Measurements from ENCODE around the gene RBFOX1.

Gene RBFOX1

DNA sequence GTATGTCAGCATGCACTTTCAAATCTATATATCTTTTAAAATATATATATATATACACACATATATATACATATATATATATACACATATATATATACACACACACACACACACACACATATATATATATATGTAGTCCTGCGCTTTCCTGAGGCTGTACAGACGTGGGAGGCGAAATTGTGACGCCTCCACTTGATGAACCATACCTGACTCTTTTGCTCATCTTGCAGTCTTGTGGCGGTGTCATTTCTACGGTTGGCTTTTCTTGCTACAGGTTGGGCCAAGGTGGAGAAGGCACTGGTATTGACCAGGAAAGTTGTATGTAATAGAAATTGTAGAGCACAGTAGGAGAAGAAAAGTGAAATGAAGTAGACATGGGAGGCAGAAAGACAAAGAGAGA, 88.2 kb downstream of the RBFOX1 start:
- DNase-seq (ENCODE audit: low read depth), result no peak

- DNase-seq (ENCODE audit: low read depth), result no peak
Observed at GRCh38 chr16:7421578-7421977, 88.9 kb downstream of the RBFOX1 start.

- DNase-seq (ENCODE audit: low read depth), result no peak
Observed at GRCh38 chr16:7422036-7422888, 89.6 kb downstream of the RBFOX1 start.

DNA sequence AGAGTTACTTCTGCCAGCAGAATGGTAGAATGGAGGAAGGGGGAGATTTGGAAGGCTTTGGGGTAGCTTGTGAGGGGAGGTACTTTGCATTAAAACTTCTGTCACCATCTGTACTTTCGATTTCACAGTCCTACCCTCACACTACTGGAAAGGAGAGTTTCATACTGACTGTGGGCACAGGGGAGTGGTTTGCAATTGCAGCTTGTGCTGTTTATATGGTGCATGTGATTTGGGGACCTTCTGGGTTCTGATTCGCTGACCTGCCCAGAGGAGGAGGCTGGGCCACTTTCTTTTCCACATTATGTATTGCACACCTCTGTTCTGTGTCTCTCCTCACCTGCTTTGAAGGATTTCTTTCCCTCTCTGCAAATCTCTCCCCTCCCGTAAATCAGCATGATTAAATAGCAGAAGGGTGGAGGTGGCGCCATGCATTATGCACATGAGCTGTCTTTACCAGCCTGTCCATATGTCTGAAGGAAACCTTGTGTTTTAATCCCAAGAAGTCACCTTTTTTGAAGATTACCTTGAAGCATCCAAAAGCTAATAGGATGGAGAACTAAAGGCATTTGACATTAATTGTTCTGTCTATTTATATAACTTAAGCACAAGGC, 90.9 kb downstream of the RBFOX1 start:
- no peak for DNase-seq (ENCODE audit: low read depth)

DNA sequence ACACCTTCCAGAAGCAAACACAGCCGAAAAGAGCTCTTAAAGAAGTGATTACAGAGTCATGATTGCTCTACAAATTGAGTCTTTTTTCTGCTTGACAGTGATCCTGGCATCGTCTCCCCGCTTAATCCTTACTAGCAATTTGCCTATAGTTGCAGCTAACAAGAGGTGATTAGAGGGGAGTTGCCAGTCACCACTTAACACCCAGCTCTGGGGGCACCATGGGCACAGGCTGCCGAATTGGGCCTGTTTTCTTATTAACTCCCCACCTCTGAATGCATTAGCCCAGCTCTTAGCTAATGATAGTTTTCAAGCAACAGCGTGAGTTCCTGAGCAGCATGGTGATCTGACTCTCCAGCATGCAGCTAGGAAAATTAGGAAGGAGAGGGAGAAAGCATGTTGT, 93.5 kb downstream of the RBFOX1 start:
- no peak for DNase-seq (ENCODE audit: low read depth)

DNA sequence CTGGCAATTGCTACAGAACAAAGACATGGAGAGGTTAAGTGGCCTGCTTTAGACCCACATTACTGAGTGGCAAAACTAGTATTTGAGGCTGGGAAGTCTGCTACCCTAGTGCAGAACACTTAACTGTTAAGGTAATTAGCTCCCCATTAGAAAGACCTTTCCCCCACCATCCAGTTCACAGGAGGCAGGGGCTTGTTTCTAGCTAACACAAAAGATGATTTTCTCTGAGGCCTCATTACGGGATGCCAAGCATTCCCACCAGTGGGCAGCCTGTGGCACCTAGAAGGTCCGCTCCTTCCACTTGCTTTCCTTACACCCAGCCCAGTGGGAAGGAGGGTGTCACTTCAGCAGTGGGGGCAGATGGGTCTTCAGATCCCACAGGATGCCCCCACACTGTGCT, 99.1 kb downstream of the RBFOX1 start:
- DNase-seq (ENCODE audit: low read depth), result no peak

DNA sequence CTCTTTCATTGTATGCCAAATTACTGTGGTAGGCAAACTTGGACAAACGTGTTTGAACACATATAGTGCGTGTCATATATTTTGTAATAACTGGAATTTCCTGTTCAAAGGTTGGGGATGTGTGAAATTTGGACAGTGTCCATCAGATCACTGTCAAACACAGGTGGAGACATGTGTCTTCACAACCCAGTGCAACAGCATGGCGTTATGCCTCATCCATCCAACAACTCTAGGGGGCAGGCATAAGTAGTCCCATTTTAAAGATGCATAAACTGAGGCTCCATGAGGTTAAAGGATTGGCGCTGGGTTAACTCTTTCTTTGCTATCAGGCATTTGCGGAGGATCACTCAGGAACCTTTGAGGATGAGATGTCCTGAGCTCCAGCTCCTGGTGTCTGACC, 103.7 kb downstream of the RBFOX1 start:
- DNase-seq (ENCODE audit: low read depth), result no peak

- no peak for DNase-seq (ENCODE audit: low read depth)
Observed at GRCh38 chr16:7437135-7437804, 104.6 kb downstream of the RBFOX1 start.

DNA sequence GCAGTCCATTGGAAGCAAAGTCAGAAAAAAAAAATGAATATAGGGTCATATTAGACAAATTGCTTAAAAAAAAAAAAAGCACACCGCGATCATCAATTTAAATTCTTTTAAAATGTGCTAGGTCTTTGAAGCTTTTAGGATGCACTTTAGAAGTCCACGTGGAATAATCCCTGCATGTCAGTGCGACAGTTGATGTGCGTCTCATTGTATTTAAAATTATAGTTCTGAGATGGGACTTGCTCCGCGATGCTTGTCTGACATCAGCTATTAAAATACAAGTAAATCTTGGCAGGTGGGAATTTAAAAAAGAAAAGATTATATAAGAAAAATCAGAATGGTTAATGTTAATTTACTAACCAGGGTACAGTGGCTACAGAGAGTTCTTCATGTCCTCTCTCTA, 105.2 kb downstream of the RBFOX1 start:
- no peak for DNase-seq (ENCODE audit: low read depth)

DNA sequence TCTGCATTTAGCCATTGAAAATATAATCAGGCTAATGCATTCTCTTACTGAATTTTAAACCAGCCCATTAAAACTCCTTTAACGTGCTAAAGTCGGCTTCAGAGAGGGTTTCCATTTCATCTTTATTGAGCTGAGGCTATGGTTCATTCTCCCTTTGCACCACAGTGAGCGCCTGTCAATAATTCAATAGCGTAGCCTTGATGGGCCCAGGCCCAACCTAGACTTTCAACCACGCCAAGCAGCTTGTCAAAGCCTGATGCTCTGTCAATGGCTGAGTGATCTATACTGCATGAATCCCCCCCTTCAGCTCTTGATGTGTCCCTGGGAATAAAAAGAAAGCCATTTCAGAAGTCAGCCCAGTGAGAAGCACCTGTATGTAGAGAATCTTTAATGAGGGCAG, 106.0 kb downstream of the RBFOX1 start:
- DNase-seq (ENCODE audit: low read depth), result no peak

DNA sequence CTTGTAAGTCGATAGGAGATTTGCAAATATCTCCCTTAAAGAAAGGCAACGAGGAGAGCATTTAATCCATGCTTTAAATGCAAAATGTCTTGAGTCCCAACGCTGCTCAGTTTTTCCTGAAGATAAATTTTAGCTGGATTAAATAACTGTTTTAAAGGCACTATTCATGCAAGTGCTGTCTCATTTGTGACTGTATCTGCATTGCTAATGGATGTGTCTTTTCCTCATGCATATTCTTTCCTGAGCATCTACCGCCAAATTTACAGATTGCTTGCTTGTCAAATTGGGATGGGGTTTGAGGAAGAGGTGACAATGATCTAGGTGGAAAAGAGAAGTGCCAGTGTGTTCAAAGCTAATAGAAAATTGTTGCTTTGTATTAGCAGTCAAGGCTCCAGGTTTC, 106.9 kb downstream of the RBFOX1 start:
- no peak for DNase-seq (ENCODE audit: low read depth)

- DNase-seq (ENCODE audit: low read depth), result no peak
Observed at GRCh38 chr16:7440886-7441400, 108.3 kb downstream of the RBFOX1 start.

DNA sequence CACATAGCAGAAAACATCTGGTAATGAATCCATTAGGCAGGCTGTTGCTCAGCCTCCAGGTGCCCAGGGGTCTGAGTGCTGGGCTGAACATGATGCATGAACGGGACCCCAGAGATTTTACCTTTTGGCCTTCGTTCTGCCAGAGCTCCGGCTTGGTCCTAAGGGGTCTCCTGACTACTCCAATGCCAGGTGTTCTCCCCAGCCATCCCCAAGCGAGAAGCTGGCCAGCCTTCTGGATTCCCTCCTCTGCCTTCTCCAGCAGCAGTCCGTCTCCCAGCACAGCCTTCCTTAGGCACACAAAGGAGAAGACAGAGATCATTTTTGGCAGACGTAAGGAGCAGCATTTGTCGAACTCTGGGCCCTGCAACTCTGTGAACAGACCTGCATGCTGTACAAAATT, 109.4 kb downstream of the RBFOX1 start:
- no peak for DNase-seq (ENCODE audit: low read depth)

DNA sequence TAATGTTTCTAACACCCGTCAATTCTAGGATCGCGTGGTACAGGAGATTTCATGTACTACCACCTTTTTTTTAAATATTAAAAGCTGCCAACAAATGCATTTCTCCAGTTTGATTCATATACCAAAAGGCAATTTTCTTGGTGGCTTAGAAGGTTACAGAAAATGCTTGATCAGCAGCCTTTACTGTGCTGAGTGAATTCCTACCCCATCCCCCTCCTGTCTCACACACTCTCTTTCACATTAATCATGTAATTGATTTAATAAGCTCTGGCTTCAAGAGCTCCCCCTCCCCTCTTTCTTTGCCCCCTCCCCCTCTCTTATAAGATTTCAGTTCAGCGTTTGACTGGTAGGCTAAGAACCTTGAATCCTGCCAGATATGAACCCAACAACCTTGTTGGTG, 110.5 kb downstream of the RBFOX1 start:
- DNase-seq (ENCODE audit: low read depth), result no peak

GRCh38 chr16:7443648-7444365, 111.2 kb downstream of the RBFOX1 start:
- no peak for DNase-seq (ENCODE audit: low read depth)

DNA sequence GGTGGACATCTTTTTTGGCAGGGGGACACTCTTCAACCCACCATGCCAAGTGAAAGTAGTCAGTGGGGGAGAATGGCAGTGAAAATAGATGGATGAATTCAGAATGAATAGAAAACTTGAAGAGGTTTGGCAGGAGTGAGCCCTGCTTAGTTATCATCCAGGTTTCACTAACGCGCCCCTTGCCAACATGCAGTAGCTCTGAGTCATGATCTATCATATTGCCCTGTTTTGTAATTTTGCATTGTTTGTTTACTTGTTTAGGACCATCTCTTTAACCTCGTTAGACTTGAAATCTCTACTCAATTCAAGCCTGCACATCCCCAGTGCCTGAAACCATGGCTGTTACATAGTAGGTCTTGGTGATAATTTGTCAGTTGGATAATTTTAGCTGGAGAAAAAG, 116.7 kb downstream of the RBFOX1 start:
- no peak for DNase-seq (ENCODE audit: low read depth)

DNA sequence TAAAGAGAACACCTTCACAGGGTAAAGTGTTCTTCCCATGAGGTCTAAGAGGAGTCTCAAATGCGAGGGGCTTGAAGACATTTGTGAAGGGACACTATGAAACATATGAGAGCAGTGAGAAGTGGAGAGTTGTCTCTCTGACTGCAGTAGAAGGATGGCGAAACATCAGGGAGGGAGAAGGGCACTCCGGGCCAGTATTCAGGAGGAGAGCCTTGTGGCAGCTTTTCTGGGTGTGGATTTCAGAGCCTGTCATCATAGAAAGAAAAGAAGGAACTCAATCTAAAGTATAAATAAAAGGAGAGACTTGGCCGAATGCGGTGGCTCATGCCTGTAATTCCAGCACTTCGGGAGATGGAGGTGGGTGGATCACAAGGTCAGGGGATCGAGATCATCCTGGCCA, 117.2 kb downstream of the RBFOX1 start:
- DNase-seq (ENCODE audit: low read depth), result no peak

- DNase-seq (ENCODE audit: low read depth), result no peak
Observed at GRCh38 chr16:7450440-7450839, 117.8 kb downstream of the RBFOX1 start.

- DNase-seq (ENCODE audit: low read depth), result no peak
Observed at GRCh38 chr16:7452090-7452489, 119.4 kb downstream of the RBFOX1 start.

GRCh38 chr16:7456211-7456610, 123.6 kb downstream of the RBFOX1 start:
- DNase-seq (ENCODE audit: low read depth), result no peak

GRCh38 chr16:7458144-7458543, 125.5 kb downstream of the RBFOX1 start:
- no peak for DNase-seq (ENCODE audit: low read depth)

GRCh38 chr16:7470344-7470743, 137.7 kb downstream of the RBFOX1 start:
- DNase-seq (ENCODE audit: low read depth), result no peak

All from stimulated activated CD8-positive, alpha-beta memory T cell treated with anti-CD3 and anti-CD28 coated beads, Interleukin-12 subunit alpha, Interleukin-12 subunit beta, amount 100 ng/mL, for 1 hour (primary cell).